K562 (cell line): ENCODE data around the gene LRFN3. TPM values are rescaled to one million over a fixed set of nuclear protein-coding genes. Genes with fewer than 3 reads are reported as not detected.

Source experiments
- BCLAF1 ChIP-seq, 2 experiments: fragments of 450-650 bp in 1 of 2; IDR thresholded peaks; 2 replicates each; pipeline ENCODE4 v1.6.1; 2011 to 2017; ENCODE audit warnings: low read depth in 2 of 2, antibody characterized with exemption in 1 of 2, borderline replicate concordance in 1 of 2, low read length in 1 of 2, mild to moderate bottlenecking in 1 of 2, mixed read lengths in 1 of 2; ENCODE audit not compliant: control insufficient read depth in 1 of 2
- FOXK2 ChIP-seq, 2 experiments: fragments of 450-650 bp; IDR thresholded peaks in 1 of 2; conservative IDR thresholded peaks in 1 of 2; 2 replicates each; pipeline ENCODE4 v1.6.1; 2016; ENCODE audit warnings: low read depth in 2 of 2, mild to moderate bottlenecking in 1 of 2
- GTF2B ChIP-seq: IDR thresholded peaks from 2 replicates; pipeline ENCODE4 v1.6.1; 2011; ENCODE audit not compliant: insufficient read length; ENCODE audit errors: extremely low read depth
- KAT2B ChIP-seq: IDR thresholded peaks from one replicate; pipeline ENCODE4 v1.6.1; 2012; ENCODE audit warnings: low read depth, mild to moderate bottlenecking, control low read depth, inconsistent platforms, low read length, moderate library complexity
- MAX ChIP-seq: sonication (generic); formaldehyde crosslinking; IDR thresholded peaks from 2 replicates; pipeline ENCODE4 v1.9.0; 2022; ENCODE audit warnings: mild to moderate bottlenecking, missing genetic modification reagents
- MED1 ChIP-seq: sonication (generic); formaldehyde crosslinking; IDR thresholded peaks from 2 replicates; pipeline ENCODE4 v1.8.1; 2023; ENCODE audit warnings: missing genetic modification reagents, borderline replicate concordance
- ZKSCAN1 ChIP-seq: fragments of 150-350 bp; IDR thresholded peaks from 2 replicates; pipeline ENCODE4 v1.6.1; 2016; ENCODE audit warnings: low read depth, low read length
- ZNF395 ChIP-seq: fragments of 200-800 bp; sonication (Bioruptor generic); IDR thresholded peaks from 2 replicates; pipeline ENCODE4 v1.6.1; 2017; ENCODE audit warnings: missing genetic modification characterization, missing compliant biosample characterization
- ZNF407 ChIP-seq: fragments of 450-650 bp; IDR thresholded peaks from 2 replicates; pipeline ENCODE4 v1.6.1; 2016; ENCODE audit warnings: low read depth
- polyA plus RNA-seq, 8 experiments: library from polyadenylated mRNA; depleted of rRNA in 4 of 8; stranded (reverse) in 5 of 8; unstranded in 3 of 8; fragments of >200 nt; fragmentation: Nextera tagmentation in 2 of 8; fragmentation: Illumina TruSeq in 1 of 8; extraction: Ambion mirVana in 2 of 8; extraction: Trizol in 1 of 8; gene quantifications; 2 replicates each; pipeline versions ENCODE4 v1.2.1 to v1.2.3, GENCODE V29; 2011 to 2014; ENCODE audit warnings: inconsistent platforms in 1 of 8, missing spikeins in 1 of 8
- total RNA-seq, 7 experiments: library from RNA; depleted of rRNA in 6 of 7; stranded (reverse); fragments of >200 nt in 6 of 7; fragmentation: Illumina TruSeq in 2 of 7; extraction: Trizol in 2 of 7; gene quantifications; 2 replicates each; pipeline versions ENCODE4 v1.2.1 to v1.2.3, GENCODE V29; 2011 to 2021; ENCODE audit warnings: low replicate concordance in 1 of 7

LRFN3 gene
- total and polyA plus RNA-seq, 9 of the 15 experiments (the other 6 are each of a cell fraction or from before 2014, with no cell fraction given), result 0.03 to 0.12 (median 0.11) TPM; not detected in 6

GRCh38 chr19:35908973-35909683, 27.0 kb upstream of the LRFN3 start (continued):
- no peak for TF ChIP-seq FOXK2 (conservative IDR thresholded peaks at IDR 0.05 in 1 of 2, IDR thresholded peaks at IDR 0.05 in 1 of 2; ENCODE audit: low read depth in 2 of 2)
- TF ChIP-seq MED1, result no peak
- no peak for TF ChIP-seq ZNF407
- peak; percentile 76 for TF ChIP-seq MAX (CRISPR knock-in tag)
- TF ChIP-seq KAT2B, result no peak
- no peak for TF ChIP-seq ZNF395 (CRISPR knock-in tag)
- TF ChIP-seq GTF2B, result no peak
- TF ChIP-seq BCLAF1 (IDR thresholded peaks at IDR 0.05; ENCODE audit: borderline replicate concordance in 1 of 2, control insufficient read depth in 1 of 2, low read depth in 2 of 2, low read length in 1 of 2), result no peak
- no peak for TF ChIP-seq ZKSCAN1
